ENCODE results near the gene PTGER3. TPM values are rescaled to one million over a fixed set of nuclear protein-coding genes. Genes with fewer than 3 reads are reported as not detected.

The PTGER3 gene
- total RNA-seq, 4 donors from 2014 or later, result 0.12 to 1.5 (median 0.29) TPM; not detected in 1

GRCh38 chr1:70979881-70980280 lies 67.7 kb downstream of the PTGER3 start:
- TF ChIP-seq CTCF (IDR thresholded peaks at IDR 0.05 in 4 of 5, conservative IDR thresholded peaks at IDR 0.05 in 1 of 5), result no peak
- TF ChIP-seq POLR2A (IDR thresholded peaks at IDR 0.05), result no peak
- DNase-seq (no peak), ATAC-seq (no peak)
- in situ Hi-C loops (cut with MboI; ENCODE audit: low sequenced_read_pairs in 4 of 4) (no loop called here), intact Hi-C loops (cut with DNase I; ENCODE audit: low total_unique reads) (no loop called here)
- Histone ChIP-seq H3K4me3 (no peak overlapping the region), H3K27me3 (no peaks in the 10 kb centered on the region), H3K4me1 (no peaks in the 10 kb centered on the region), H3K27ac (no peak overlapping the region), H3K9me3 (no peaks in the 10 kb centered on the region), H3K36me3 (no peaks in the 10 kb centered on the region)

GRCh38 chr1:70979313-70979712 lies 68.3 kb downstream of the PTGER3 start:
- Histone ChIP-seq H3K36me3 (no peaks in the 10 kb centered on the region), H3K4me1 (no peaks in the 10 kb centered on the region), H3K9me3 (no peaks in the 10 kb centered on the region), H3K4me3 (no peak overlapping the region), H3K27me3 (no peaks in the 10 kb centered on the region), H3K27ac (no peak overlapping the region)
- TF ChIP-seq CTCF (IDR thresholded peaks at IDR 0.05 in 4 of 5, conservative IDR thresholded peaks at IDR 0.05 in 1 of 5) (no peak), POLR2A (IDR thresholded peaks at IDR 0.05) (no peak)
- in situ Hi-C loops (cut with MboI; ENCODE audit: low sequenced_read_pairs in 4 of 4) (no loop called here), intact Hi-C loops (cut with DNase I; ENCODE audit: low total_unique reads) (no loop called here)
- no peak for DNase-seq
- no peak for ATAC-seq

GRCh38 chr1:70978623-70979022 lies 69.0 kb downstream of the PTGER3 start:
- no peak overlapping the region for H3K27ac ChIP-seq
- H3K4me3 ChIP-seq, result no peak overlapping the region
- H3K36me3 ChIP-seq, result no peaks in the 10 kb centered on the region
- no peaks in the 10 kb centered on the region for H3K4me1 ChIP-seq
- intact Hi-C loops (cut with DNase I; ENCODE audit: low total_unique reads), result no loop called here
- no peaks in the 10 kb centered on the region for H3K9me3 ChIP-seq
- in situ Hi-C loops (cut with MboI; ENCODE audit: low sequenced_read_pairs in 4 of 4), result no loop called here
- no peaks in the 10 kb centered on the region for H3K27me3 ChIP-seq
- ATAC-seq, result no peak
- TF ChIP-seq POLR2A (IDR thresholded peaks at IDR 0.05), result no peak
- TF ChIP-seq CTCF (IDR thresholded peaks at IDR 0.05 in 4 of 5, conservative IDR thresholded peaks at IDR 0.05 in 1 of 5), result no peak
- no peak for DNase-seq

GRCh38 chr1:70977575-70977974 lies 70.0 kb downstream of the PTGER3 start:
- Histone ChIP-seq H3K9me3 (no peaks in the 10 kb centered on the region), H3K36me3 (no peaks in the 10 kb centered on the region), H3K4me1 (no peaks in the 10 kb centered on the region), H3K27ac (no peak overlapping the region), H3K4me3 (no peak overlapping the region), H3K27me3 (no peaks in the 10 kb centered on the region)
- in situ Hi-C loops (cut with MboI; ENCODE audit: low sequenced_read_pairs in 4 of 4), result no loop called here
- TF ChIP-seq POLR2A (IDR thresholded peaks at IDR 0.05), result no peak
- no peak for TF ChIP-seq CTCF (IDR thresholded peaks at IDR 0.05 in 4 of 5, conservative IDR thresholded peaks at IDR 0.05 in 1 of 5)
- intact Hi-C loops (cut with DNase I; ENCODE audit: low total_unique reads), result no loop called here
- ATAC-seq (no peak), DNase-seq (no peak)

GRCh38 chr1:70977041-70977440 lies 70.6 kb downstream of the PTGER3 start:
- no peaks in the 10 kb centered on the region for H3K4me1 ChIP-seq
- no peak for ATAC-seq
- in situ Hi-C loops (cut with MboI; ENCODE audit: low sequenced_read_pairs in 4 of 4) (no loop called here), intact Hi-C loops (cut with DNase I; ENCODE audit: low total_unique reads) (no loop called here)
- no peak for DNase-seq
- TF ChIP-seq POLR2A (IDR thresholded peaks at IDR 0.05), result no peak
- no peak for TF ChIP-seq CTCF (IDR thresholded peaks at IDR 0.05 in 4 of 5, conservative IDR thresholded peaks at IDR 0.05 in 1 of 5)
- H3K36me3 ChIP-seq, result no peaks in the 10 kb centered on the region
- H3K27me3 ChIP-seq, result no peaks in the 10 kb centered on the region
- H3K4me3 ChIP-seq, result no peak overlapping the region
- no peak overlapping the region for H3K27ac ChIP-seq
- no peaks in the 10 kb centered on the region for H3K9me3 ChIP-seq

Measured in gastrocnemius medialis (tissue), 4 donors.